HG03565 (cell line): ENCODE measurements around the gene CPHXL2.

Experiments
- ATAC-seq: cut with Tn5 transposase; IDR thresholded peaks from one replicate; pipeline ENCODE4 v1.9.1; 2021; ENCODE audit warnings: mild to moderate bottlenecking, moderate library complexity; ENCODE audit not compliant: unreplicated experiment

CPHXL2 gene

GRCh38 chr16:75644240-75645012, 32.4 kb downstream of the CPHXL2 start:
- ATAC-seq, result no peak

GRCh38 chr16:75640598-75640997, 36.2 kb downstream of the CPHXL2 start:
- ATAC-seq, result no peak

GRCh38 chr16:75635036-75635435, 41.8 kb downstream of the CPHXL2 start:
- no peak for ATAC-seq

- ATAC-seq, result no peak
These were observed 44.0 kb downstream of the CPHXL2 start for GRCh38 chr16:75632857-75633256.

GRCh38 chr16:75630052-75630451, 46.8 kb downstream of the CPHXL2 start:
- no peak for ATAC-seq

GRCh38 chr16:75629132-75629531, 47.7 kb downstream of the CPHXL2 start:
- no peak for ATAC-seq

GRCh38 chr16:75628351-75628750, 48.5 kb downstream of the CPHXL2 start:
- ATAC-seq, result no peak

GRCh38 chr16:75627851-75628250, 49.0 kb downstream of the CPHXL2 start:
- ATAC-seq, result no peak

- no peak for ATAC-seq
These were observed 50.0 kb downstream of the CPHXL2 start for GRCh38 chr16:75626806-75627205.

- no peak for ATAC-seq
These were observed 51.9 kb downstream of the CPHXL2 start for GRCh38 chr16:75624921-75625334.

- peak; percentile 81 for ATAC-seq
These were observed 53.8 kb downstream of the CPHXL2 start, which contains the start of gene ADAT1 for GRCh38 chr16:75622761-75623605. TSS of gene ADAT1 (minus strand) at chr16:75623281. CDS start at chr16:75620799, 2,482 bp downstream.

- no peak for ATAC-seq
These were observed 55.7 kb downstream of the CPHXL2 start for GRCh38 chr16:75621170-75621477.

- ATAC-seq, result no peak
These were observed 56.3 kb downstream of the CPHXL2 start for GRCh38 chr16:75620326-75621169.

GRCh38 chr16:75618780-75619179, 58.0 kb downstream of the CPHXL2 start:
- no peak for ATAC-seq

GRCh38 chr16:75617121-75617520, 59.7 kb downstream of the CPHXL2 start:
- no peak for ATAC-seq

GRCh38 chr16:75616521-75617010, 60.2 kb downstream of the CPHXL2 start:
- no peak for ATAC-seq

GRCh38 chr16:75615619-75616018, 61.2 kb downstream of the CPHXL2 start:
- no peak for ATAC-seq

GRCh38 chr16:75614066-75614897, 62.5 kb downstream of the CPHXL2 start:
- ATAC-seq, result no peak
